ENCODE results near the gene KLK11. TPM values are rescaled to one million over a fixed set of nuclear protein-coding genes. Genes with fewer than 3 reads are reported as not detected.

KLK11 gene
- total and polyA plus RNA-seq, 8 donors, result 6.7 to 28.9 (median 12.9) TPM

DNA sequence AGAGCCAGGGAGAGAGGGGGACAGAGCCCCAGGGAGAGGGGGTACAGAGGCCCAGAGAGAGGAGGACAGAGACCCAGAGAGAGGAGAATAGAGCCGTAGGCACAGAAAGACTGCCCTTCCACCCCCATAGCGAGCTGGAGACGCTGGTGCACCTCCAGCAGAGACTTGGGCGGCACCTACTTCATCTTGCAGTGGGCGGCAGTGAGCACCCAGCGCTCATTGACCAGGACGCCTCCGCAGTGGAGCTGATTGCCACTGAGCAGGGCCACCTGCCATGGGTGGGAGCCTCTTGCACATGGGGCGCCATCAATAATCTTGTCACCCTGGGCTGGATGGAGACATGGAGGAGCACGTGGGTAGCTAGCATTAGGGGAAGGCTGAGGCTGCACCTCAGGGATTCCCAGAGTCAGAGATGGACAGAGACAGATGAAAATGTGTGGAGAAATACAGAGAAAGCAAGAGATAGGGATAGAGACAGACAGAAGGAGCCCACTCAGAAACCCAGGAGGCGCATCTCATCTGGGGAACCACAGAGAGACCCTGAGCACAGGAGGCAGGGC lies 44.7 kb downstream of the KLK11 start:
- no peaks in the 10 kb centered on the region for H3K9me3 ChIP-seq
- no peak for TF ChIP-seq CTCF (IDR thresholded peaks at IDR 0.05)
- H3K4me1 ChIP-seq, result no peaks in the 10 kb centered on the region
- DNase-seq (no peak), FAIRE-seq (no peak), ATAC-seq (no peak)
- H3K4me3 ChIP-seq, result no peak overlapping the region
- H3K27ac ChIP-seq, result no peak overlapping the region
- intact Hi-C loops (cut with DNase I), result no loop called here
- H3K36me3 ChIP-seq, result no peaks in the 10 kb centered on the region
- WGBS, 2 donors, result 48 to 49% methylated on average over 11 of the region's 11 CpGs
- no peaks in the 10 kb centered on the region for H3K27me3 ChIP-seq

GRCh38 chr19:50980208-50980607 lies 46.2 kb downstream of the KLK11 start:
- ATAC-seq, result no peak
- intact Hi-C loops (cut with DNase I), result no loop called here
- H3K4me3 ChIP-seq, result no peak overlapping the region
- H3K4me1 ChIP-seq, result no peaks in the 10 kb centered on the region
- no peak for TF ChIP-seq CTCF (IDR thresholded peaks at IDR 0.05)
- DNase-seq, result no peak
- no peak for FAIRE-seq
- peaks cover 0 to 3% (median 0%) of the 10 kb centered on the region in 4 donors for H3K27me3 ChIP-seq
- no peaks in the 10 kb centered on the region for H3K9me3 ChIP-seq
- H3K36me3 ChIP-seq, result no peaks in the 10 kb centered on the region
- WGBS, 2 donors, result 42 to 49% methylated on average over 13 of the region's 13 CpGs
- no peak overlapping the region for H3K27ac ChIP-seq

DNA sequence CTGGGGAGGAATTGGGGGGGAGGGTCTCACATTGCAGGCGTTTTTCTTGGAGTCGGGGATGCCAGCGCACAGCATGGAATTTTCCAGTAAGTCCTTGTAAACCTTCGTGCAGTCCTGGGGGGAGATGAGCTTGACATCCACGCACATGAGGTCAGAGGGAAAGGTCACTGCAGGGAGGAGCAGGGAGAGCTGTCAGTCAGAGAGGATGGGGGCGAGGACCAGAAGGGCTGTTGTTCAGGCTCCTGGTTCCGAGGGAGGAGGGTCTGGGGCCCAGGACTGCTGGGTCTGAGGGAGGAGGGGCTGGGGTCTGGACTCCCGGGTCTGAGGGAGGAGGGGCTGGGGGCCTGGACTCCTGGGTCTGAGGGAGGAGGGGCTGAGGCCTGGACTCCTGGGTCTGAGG lies 46.7 kb downstream of the KLK11 start:
- H3K36me3 ChIP-seq, result no peaks in the 10 kb centered on the region
- H3K4me3 ChIP-seq, result no peak overlapping the region
- WGBS, 2 donors, result 34 to 35% methylated on average over 8 of the region's 8 CpGs
- intact Hi-C loops (cut with DNase I), result no loop called here
- no peak overlapping the region for H3K27ac ChIP-seq
- no peak for ATAC-seq
- TF ChIP-seq CTCF (IDR thresholded peaks at IDR 0.05), result no peak
- no peaks in the 10 kb centered on the region for H3K9me3 ChIP-seq
- FAIRE-seq, result no peak
- no peak for DNase-seq
- H3K4me1 ChIP-seq, result no peaks in the 10 kb centered on the region
- peaks cover 0 to 3% (median 0%) of the 10 kb centered on the region in 4 donors for H3K27me3 ChIP-seq

GRCh38 chr19:50978772-50979390 lies 47.5 kb downstream of the KLK11 start:
- Histone ChIP-seq H3K4me1 (no peaks in the 10 kb centered on the region), H3K27me3 (peaks cover 0 to 3% (median 0%) of the 10 kb centered on the region in 4 donors), H3K4me3 (no peak overlapping the region), H3K27ac (no peak overlapping the region), H3K9me3 (no peaks in the 10 kb centered on the region), H3K36me3 (no peaks in the 10 kb centered on the region)
- FAIRE-seq, result no peak
- DNase-seq, result no peak
- WGBS, 2 donors, result 58 to 60% methylated on average over 5 of the region's 5 CpGs
- ATAC-seq, result no peak
- intact Hi-C loops (cut with DNase I), result no loop called here
- no peak for TF ChIP-seq CTCF (IDR thresholded peaks at IDR 0.05)

DNA sequence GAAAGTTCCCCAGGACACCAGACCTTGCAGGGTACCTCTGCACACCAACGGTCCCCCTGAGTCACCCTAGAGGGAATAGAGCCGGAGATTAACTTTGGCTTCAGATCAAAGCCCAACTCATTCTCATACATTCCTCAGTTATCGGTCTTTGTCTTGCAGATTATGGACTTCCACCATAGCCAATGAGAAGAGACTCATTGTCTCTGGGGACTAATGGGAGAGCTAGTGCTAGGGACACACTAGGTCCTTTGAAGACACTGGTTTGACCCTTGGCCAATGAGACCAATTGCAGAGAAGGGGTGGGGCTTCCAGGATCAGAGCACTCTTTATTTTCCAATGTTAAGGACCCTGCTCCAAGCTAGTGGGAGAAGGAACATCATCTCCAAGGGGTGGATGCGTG lies 48.8 kb downstream of the KLK11 start:
- Histone ChIP-seq H3K9me3 (no peaks in the 10 kb centered on the region), H3K27me3 (peaks cover 0 to 3% (median 0%) of the 10 kb centered on the region in 4 donors), H3K4me1 (no peaks in the 10 kb centered on the region), H3K4me3 (no peak overlapping the region), H3K36me3 (no peaks in the 10 kb centered on the region), H3K27ac (no peak overlapping the region)
- DNase-seq (no peak), FAIRE-seq (no peak), ATAC-seq (no peak)
- 54 to 63% methylated on average over 4 of the region's 4 CpGs for WGBS, 2 donors
- TF ChIP-seq CTCF (IDR thresholded peaks at IDR 0.05), result no peak
- intact Hi-C loops (cut with DNase I), result no loop called here
